Jurkat, Clone E6-1 (cell line): ENCODE results near the gene CEP63.
"Not testable (repeated sequence)": the region's sequence is repeated elsewhere in the genome, so short reads cannot be mapped to it uniquely, and the experiment has no call there.

Experiments used
- DNase-seq: peaks from one replicate; pipeline ENCODE4 v3.0.0-alpha.2; 2011; ENCODE audit warnings: low read depth, low spot score
- H3K4me3 ChIP-seq: 2 replicates; pipeline ENCODE4 v1.5.1; 2011; ENCODE audit warnings: mild to moderate bottlenecking, low read length, control low read depth, moderate library complexity

Gene CEP63

DNA sequence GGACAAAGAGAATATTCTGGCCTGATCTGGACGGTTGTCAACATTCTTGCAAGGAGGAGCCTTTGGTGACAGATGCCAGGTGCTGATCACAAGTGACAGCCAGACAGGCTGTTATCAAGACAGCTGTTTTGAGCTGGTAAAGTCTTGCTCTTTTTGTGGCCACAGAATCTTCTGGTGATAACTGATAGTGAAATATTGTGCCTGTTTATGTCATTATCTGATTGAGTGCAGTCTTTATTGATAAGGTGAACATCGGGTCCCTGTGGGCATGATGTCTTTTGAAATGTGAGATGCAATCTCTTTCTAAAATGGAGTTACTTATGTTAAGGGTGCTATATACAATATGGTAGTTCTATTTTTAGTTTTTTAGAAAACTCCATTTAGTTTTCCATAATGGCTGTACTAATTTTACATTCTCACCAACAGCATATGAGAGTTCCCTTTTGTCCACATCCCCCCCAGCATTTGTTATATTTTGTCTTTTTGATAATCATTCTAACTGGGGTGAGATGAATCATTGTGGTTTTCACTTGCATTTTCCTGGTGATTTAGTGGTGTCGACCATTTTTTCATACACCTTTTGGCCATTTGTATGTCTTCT, 10.7 kb downstream of the CEP63 start:
- no peak overlapping the region for H3K4me3 ChIP-seq
- peak; percentile 92 for DNase-seq

DNA sequence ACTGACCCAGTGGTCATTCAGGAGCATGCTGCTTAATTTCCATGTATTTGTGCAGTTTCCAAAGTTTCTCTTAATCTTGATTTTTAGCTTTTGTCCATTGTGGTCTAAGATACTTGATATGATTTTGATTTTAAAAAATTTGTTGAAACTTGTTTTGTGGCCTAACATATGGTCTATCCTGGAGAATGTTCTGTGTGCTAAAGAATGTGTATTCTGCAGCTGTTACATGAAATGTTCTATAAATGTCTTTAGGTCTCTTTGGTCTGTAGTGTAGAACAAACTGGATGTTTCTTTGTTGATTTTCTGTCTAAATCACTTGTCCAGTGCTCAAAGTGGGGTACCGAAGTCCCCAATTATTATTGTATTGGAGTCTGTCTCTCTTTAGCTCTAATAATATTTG, 17.4 kb downstream of the CEP63 start:
- H3K4me3 ChIP-seq, result no peak overlapping the region
- DNase-seq, result no peak

DNA sequence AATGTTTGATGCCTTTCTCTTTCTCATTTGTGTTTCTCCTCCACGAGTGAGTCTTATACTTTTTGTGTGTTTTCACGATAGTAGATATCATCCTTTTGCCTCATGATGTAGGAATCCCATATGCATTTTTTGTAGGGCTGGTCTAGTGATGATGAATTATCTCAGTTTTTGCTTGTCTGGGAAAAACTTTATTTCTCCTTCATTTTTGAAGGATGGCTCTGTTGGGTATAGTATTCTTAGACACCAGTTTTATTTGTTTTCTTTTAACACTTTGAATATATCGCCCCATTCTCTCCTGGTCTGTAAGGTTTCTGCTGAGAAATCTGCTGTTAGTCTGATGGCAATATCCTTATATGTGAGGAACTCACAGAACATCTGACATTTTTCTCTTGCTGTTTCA, 18.3 kb downstream of the CEP63 start:
- DNase-seq, result no peak
- no peak overlapping the region for H3K4me3 ChIP-seq

DNA sequence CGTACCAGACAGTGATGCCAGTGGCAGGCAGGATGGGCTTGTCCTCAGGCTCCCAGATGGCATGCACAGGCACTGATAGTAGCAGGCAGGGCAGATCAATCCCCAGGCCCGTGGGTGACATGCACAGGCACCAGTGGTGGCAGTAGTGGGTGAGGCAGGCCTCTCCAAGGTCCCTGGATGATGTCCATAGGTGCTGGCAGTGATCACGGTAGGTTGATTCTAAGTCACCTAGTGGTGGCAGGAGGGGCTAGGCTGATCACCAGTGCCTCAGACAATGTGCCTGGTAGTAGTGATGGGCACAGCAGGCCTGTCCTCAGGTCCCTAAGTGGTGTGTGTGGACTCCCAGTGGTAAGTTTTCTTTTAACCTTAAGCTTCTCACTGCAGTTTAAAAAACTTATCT, 19.6 kb downstream of the CEP63 start:
- DNase-seq, result no peak
- H3K4me3 ChIP-seq, result no peak overlapping the region

DNA sequence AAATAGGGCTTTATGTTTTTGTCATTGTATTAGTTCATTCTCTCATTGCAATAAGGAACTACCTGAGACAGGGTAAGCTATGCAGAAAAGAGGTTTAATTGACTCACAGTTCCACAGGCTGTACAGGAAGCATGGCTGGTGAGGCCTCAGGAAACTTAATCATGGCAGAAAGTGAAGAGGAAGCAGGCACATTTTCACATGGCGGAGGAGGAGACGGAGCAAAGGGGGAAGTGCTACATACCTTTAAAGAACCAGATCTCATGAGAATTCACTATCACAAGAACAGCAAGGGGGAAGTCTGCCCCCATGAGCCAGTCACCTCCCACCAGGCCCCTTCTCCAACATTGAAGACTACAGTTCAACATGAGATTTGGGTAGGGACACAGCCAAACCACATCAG, 25.6 kb downstream of the CEP63 start:
- DNase-seq, result no peak

DNA sequence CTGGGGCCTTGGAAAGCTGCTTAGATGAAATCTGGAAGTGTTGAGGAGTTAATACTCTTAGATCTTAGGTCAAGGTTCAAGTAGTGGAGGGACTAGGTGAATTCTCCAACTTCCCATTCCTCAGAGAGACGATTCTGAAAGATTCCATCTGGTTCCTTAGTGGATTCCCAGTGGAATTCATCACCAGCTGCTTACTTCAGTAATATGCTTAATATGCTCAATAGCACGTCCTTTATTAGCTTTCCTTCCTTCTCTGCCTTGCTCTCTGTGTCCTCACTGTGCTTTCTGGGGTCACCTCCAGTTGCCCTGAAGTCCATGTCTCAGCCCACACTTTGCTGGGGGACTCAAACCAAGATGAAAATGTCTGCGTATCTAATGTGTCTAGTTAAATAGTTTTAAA, 31.0 kb downstream of the CEP63 start:
- H3K4me3 ChIP-seq, result no peak overlapping the region
- no peak for DNase-seq

More for the DNA sequence above, 25.6 kb downstream of the CEP63 start:
- H3K4me3 ChIP-seq, result no peak overlapping the region

DNA sequence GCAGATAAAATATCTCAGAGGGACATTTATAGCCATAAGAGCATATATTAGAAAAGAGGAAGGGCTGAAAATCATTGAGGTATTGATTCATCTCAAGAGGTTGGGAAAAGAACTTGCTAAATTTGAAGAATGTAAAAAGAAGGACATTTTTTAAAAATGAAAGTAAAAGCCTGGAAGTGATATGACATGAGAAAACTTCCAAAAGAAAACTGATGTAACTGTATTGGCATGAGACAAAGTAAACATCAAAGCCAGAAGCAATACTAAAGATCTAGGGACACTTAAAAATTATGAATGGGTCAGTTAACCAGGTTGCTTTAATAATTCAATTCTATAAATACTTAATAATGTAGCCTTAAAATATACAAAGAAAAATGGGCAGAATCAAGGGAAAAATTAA, 31.9 kb downstream of the CEP63 start:
- DNase-seq, result no peak
- H3K4me3 ChIP-seq, result no peak overlapping the region

DNA sequence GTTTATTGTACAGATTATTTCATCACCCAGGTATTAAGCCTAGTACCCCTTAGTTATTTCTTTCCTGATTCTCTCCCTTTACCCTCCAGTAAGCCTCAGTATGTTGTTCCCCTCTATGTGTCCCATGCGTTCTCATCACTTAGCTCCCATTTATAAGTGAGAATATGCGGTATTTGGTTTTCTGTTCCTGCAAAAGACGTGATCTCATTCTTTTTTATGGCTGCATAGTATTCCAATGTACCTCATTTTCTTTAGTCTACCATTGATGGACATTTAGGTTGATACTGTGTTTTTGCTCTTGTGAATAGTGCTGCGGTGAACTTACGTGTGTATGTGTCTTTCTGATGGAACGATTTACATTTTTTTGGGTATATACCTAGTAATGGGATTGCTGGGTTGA, 36.7 kb downstream of the CEP63 start:
- DNase-seq, result no peak
- H3K4me3 ChIP-seq, result no peak overlapping the region

DNA sequence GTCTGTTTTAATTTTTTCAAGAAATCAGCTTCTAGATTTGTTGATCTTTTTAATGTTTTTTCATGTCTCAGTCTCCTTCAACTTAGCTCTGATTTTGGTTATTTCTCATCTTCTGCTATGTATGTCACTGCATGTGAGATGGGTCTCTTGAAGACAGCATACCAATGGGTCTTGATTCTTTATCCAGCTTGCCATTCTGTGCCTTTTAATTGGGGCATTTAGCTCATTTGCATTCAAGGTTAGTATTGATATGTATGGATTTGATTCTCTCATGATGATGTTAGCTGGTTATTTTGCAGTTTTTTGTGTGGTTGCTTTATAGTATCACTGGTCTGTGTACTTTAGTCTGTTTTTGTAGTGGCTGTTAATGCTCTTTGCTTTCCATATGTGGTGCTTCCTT, 39.4 kb downstream of the CEP63 start:
- DNase-seq, result no peak
- H3K4me3 ChIP-seq, result no peak overlapping the region

DNA sequence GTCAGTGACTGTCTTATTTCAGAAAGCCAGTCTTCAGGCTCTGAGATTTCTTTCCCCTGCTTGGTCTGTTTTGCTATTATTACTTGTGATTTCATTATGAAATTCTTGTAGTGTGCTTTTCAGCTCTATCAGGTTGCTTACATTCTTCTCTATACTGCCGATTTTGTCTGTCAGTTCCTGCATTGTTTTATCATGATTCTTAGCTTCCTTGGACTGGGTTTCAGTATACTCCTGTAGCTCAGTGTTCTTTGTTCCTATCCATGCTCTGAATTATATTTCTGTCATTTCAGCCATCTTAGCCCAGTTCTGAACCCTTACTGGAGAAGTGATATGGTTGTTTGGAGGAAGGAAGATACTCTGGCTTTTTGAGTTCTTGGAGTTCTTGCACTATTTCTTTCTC, 40.5 kb downstream of the CEP63 start:
- no peak overlapping the region for H3K4me3 ChIP-seq
- DNase-seq, result no peak

DNA sequence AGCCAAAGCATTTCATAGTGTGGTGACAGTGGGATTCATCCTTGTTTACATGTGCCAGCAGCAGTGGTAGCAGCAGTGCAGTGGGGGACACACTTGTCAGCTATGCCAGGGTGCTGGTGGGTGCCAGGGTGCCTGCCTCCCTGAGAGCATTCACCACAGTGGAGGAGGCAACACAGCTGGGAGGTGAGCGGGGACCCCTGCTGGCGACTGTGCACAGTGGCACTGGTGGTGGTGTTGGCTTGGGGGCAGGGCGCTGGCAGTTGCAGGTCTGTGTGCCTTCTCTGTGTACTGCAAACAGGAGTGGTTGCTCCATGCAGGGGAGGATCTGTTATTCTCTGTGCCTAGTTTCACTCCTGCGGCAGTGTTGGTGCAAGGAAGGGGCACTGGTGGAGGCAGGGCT, 41.2 kb downstream of the CEP63 start:
- no peak overlapping the region for H3K4me3 ChIP-seq
- peak; percentile 63 for DNase-seq

DNA sequence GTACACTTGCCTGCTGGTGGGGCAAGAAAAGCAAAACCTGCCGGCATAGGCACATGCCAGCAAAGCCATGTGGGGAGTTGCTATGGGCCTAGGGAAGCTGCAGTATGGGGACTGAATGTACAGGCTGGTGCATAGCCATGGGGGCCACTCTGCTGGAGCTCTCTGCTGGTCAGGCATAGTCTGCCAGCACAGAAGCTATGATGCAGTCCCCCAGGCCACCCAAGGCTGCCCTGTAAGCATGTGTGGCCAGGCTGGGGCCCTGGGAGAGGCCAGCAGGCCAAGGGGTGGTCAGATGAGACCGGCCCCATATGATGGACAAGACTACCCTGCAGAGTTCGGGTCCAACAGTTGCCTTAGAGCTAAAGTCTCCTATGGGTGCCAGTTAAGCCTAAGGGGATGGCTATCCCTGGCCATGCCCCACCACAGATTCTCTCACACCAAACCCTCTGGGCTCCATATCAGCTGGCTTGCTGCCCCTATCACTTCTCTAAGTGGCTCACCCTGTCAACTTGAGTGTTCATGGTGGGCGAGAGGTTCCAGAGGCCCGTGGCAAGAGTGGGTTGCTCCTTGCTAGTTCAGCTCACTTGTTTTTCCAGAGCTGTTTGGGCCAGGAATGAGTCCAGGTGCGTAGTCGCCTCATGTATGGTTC, 41.8 kb downstream of the CEP63 start:
- H3K4me3 ChIP-seq, result no peak overlapping the region
- no peak for DNase-seq

DNA sequence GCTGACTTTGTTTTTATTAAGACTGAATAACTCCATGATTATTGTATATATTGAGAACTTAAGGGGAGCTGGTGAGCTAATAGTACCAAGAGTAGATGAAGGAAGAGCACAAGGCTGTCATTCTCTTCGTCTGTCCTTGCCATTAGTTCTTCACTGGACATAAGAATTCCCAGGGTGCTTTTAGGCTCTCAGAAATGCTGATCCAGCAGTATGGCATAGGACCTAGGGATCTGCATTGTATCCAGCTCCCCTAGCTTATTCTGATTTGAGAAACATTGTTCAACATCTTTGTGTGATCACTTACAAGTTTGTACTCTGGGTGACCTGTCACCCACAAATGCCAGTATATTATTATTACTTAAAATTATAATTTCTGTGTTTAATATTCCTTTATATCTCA, 47.6 kb downstream of the CEP63 start:
- no peak overlapping the region for H3K4me3 ChIP-seq
- no peak for DNase-seq

DNA sequence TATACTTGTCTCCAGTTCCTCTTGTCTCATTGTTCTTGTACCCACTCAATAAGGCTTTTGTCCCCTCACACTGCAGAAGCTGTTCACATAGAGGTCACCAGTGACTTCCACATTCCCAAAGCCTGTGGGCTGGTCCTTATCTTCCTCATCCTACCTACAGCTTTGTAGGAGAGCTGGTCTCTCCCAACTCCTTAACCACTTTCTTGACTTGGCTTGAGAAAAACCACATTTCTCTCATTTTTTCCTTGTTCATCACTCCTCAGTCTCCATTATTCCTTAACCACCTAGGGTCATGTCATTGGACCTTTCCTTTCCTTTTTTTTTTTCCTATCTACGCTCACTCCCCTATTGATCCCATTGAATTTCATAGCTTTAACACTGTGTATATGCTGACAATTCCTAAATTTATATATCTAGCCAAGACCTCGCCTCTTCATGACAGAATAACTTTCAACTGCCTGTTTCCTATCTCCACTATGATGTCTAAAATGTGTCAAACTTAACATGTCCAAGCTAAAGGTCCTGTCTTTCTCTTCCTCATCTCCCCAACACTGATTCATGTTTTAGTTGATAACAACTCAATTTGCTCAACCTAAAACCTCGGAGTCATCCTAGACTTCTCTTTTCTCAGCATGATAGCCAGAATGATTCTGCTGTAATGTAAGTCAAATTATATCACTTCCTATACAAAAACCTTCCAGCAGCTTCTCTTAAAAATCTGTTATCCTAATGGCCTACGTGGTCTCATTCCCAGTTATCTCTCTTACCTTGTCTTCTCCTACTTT, 49.5 kb downstream of the CEP63 start:
- no peak for DNase-seq
- H3K4me3 ChIP-seq, result no peak overlapping the region

DNA sequence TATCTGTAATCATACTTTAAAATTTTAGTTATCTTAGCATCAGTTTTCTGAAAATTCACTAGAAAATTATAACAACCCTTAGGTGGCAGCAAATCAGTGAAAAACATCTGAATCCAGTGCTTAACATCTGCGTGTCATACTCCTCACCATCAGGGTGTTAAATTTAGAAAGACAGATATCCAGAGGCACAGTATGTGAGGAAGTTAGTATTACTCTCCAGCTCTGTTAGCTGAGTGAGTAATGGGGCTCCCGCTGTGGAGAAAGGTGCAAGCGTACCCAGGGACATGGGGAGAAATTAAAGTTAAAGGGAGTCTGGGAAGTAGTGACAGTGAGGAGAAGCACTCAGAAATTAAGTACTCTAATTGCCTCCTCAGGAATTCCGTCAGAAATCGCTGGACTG, 50.9 kb downstream of the CEP63 start:
- no peak for DNase-seq
- H3K4me3 ChIP-seq, result no peak overlapping the region

DNA sequence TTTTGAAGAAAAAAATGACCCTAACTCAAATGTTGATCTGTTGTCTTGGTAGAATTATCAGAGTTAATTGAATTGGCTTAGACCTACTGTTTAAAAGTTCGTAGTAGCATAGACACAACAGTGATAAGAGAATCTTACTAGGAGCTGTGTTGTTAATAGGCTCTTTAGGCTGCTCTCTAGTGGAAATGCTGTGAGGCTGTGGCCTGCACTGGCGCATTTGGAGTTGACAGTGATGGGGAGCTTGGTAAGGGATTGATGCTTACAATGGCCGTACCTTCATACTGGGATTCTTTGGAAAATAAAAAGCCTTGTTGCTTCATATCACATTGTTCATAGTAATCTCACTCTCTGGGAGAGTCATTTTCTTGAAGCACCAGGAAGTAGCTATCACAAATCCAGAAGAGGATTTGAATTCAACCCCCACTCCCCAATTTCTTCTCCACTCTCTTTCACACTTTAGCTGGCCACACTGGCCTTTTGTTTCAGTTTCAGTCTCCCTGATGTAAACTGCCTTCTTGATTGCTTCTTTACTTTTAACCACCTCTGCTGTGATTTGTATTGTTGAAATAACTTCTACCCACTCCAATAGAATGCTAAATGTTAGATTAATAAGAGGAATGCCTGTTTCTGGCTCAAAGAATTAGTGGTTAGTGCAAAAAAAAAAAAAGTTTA, 56.6 kb downstream of the CEP63 start:
- no peak for DNase-seq
- H3K4me3 ChIP-seq, result no peak overlapping the region

DNA sequence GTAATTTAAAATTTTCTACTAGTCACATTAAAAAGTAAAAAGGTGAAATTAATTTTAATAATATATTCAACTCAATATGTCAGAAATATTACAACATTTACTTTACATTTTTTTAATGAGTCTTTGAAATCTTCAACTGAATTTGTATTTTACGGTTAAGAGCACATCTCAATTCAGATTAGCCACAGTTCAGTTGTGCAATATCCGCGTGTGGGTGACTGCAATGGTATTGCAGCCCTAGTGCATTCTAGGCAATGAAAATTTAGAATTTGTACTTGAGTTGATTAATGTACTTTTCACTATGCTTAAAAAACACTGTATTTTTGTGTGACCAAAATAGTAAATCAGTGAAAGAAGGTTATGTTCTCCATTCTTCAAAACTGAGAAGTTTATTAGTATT, 57.3 kb downstream of the CEP63 start:
- H3K4me3 ChIP-seq, result no peak overlapping the region
- no peak for DNase-seq

DNA sequence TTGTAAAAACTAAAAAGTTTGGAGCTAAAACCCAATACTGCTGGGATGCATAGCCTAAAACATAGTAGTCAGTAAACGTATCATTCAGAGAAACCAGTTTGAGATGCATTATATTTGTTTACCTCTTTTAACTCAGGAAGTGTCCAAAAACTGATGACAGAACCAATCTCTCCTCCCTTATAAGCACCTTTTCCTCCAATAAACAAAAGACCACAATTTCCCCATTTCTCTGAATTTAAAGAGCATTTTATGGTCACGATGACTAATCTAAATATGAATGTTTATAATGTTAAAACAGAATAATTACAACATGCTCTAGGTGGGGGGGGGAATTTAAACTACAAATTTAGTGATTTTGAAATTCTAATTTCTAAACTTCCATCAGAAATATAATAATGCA, 58.5 kb downstream of the CEP63 start:
- no peak overlapping the region for H3K4me3 ChIP-seq
- DNase-seq, result no peak

DNA sequence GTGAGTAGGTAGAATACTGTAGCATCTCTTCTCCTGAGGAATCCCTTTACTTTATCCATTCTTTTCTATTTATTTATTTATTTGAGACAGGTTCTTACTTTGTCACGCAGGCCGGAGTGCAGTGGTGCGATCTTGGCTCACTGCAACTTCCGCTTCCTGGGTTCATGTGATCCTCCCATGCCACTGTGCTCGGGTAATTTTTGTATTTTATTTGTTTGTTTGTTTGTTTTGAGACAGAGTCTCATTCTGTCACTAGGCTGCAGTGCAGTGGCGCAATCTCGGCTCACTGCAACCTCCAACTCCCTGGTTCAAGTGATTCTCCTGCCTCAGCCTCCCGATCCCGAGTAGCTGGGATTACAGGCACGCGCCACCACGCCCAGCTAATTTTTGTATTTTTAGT, 58.9 kb downstream of the CEP63 start:
- DNase-seq, H3K4me3 ChIP-seq: not testable (repeated sequence)

DNA sequence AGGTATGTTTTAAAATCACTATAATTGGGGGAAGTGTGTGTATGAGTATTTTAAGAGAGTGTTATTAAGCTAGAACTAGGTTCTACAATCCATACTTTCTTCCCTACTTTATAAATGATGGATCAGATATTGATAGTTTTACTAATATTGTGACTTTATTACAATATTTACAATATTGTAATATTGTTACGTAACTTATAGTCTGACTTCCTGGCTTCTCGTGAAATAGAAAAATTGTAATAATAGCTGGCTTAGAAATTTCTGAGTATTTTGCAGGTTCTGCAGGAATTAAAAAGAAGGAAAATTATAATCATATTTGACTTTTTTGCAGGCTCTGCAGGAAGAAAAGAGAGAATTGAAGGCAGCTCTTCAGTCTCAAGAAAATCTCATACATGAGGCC, 60.0 kb downstream of the CEP63 start:
- DNase-seq, result no peak
- H3K4me3 ChIP-seq, result no peak overlapping the region
